Muscle of leg (tissue), 11 donors: ENCODE data around the gene LILRB2. TPM values are rescaled to one million over a fixed set of nuclear protein-coding genes. Genes with fewer than 3 reads are reported as not detected.
"Not testable (repeated sequence)": the region's sequence is repeated elsewhere in the genome, so short reads cannot be mapped to it uniquely, and the experiment has no call there.

Source experiments
- DNase-seq: peaks from one replicate; pipeline ENCODE4 v3.0.0; 2013
- H3K27ac ChIP-seq: one replicate; pipeline ENCODE4 v1.5.1; 2013; ENCODE audit warnings: mild to moderate bottlenecking, low read length, control low read depth
- H3K27me3 ChIP-seq: one replicate; pipeline ENCODE4 v1.6.1; 2013; ENCODE audit warnings: low read length; ENCODE audit not compliant: control insufficient read depth, insufficient read depth
- H3K36me3 ChIP-seq: one replicate; pipeline ENCODE4 v1.6.1; 2013; ENCODE audit warnings: low read length; ENCODE audit not compliant: control insufficient read depth, insufficient read depth
- H3K4me1 ChIP-seq: one replicate; pipeline ENCODE4 v1.6.1; 2013; ENCODE audit warnings: low read length; ENCODE audit not compliant: control insufficient read depth, insufficient read depth
- H3K4me3 ChIP-seq: one replicate; pipeline ENCODE4 v1.5.1; 2013; ENCODE audit warnings: low read length, control low read depth
- H3K9me3 ChIP-seq: replicated peaks from 2 replicates; pipeline ENCODE4 v1.6.1; 2013; ENCODE audit warnings: low read depth, low read length; ENCODE audit not compliant: control insufficient read depth
- WGBS: methylation state at CpG from one replicate; pipeline ENCODE4 v1.1.5; 2013; ENCODE audit warnings: missing lambda C conversion rate; ENCODE audit not compliant: insufficient coverage; 5-methylcytosine and 5-hydroxymethylcytosine counted together
- polyA plus RNA-seq, 8 donors: library from polyadenylated mRNA; unstranded; fragments of 120-200 nt; gene quantifications; one replicate each; pipeline versions ENCODE4 v1.2.1 to v1.2.3, GENCODE V29; 2013; ENCODE audit warnings: inconsistent platforms in 1 of 8, low replicate concordance in 1 of 8; ENCODE audit not compliant: insufficient read length in 8 of 8, insufficient read depth in 1 of 8
- total RNA-seq: library from RNA; stranded (reverse); fragments of 120-200 nt; gene quantifications from one replicate; pipeline ENCODE4 v1.2.4, GENCODE V29; 2013

LILRB2 gene
- total and polyA plus RNA-seq, 9 donors = 0.53 to 2.9 (median 2.1) TPM

- no peak for DNase-seq
- Histone ChIP-seq H3K27ac (no peak overlapping the region), H3K4me1 (no peaks in the 10 kb centered on the region), H3K4me3 (no peak overlapping the region), H3K27me3 (peaks cover 1% of the 10 kb centered on the region), H3K9me3 (no peaks in the 10 kb centered on the region), H3K36me3 (no peaks in the 10 kb centered on the region)
- WGBS = 100% methylated on average over 1 of the region's 5 CpGs
These were observed 26.6 kb upstream of the LILRB2 start for GRCh38 chr19:54307389-54308020.

DNA sequence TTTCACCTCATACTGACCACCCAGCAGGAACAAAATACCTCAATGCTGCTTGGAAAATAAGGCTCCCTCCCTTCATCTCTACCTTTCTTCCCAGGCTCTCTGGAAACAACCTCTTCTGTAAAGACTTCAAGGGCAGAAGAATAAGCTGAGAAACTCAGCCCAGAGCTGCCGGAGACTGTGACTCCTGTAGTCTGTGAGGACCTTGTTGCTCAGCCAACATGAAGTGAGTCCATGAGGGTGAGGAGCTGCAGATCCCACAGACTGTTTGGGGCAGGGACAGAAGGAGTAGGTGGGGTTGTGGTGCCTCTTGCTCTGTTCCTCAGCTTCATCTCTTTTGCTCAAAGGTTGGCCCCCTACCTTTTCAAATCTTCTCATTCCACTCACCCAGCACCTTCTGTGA, 24.2 kb upstream of the LILRB2 start:
- Histone ChIP-seq H3K27ac (no peak overlapping the region), H3K4me1 (no peaks in the 10 kb centered on the region), H3K27me3 (no peaks in the 10 kb centered on the region), H3K36me3 (no peaks in the 10 kb centered on the region), H3K4me3 (no peak overlapping the region), H3K9me3 (no peaks in the 10 kb centered on the region)
- DNase-seq = no peak
- WGBS = 86% methylated on average over 1 of the region's 1 CpG

GRCh38 chr19:54302257-54302656, 21.3 kb upstream of the LILRB2 start:
- Histone ChIP-seq H3K27me3 (no peaks in the 10 kb centered on the region), H3K9me3 (no peaks in the 10 kb centered on the region), H3K4me3 (no peak overlapping the region), H3K27ac (no peak overlapping the region), H3K4me1 (no peaks in the 10 kb centered on the region), H3K36me3 (no peaks in the 10 kb centered on the region)
- WGBS = 60% methylated on average over 3 of the region's 4 CpGs
- peak; percentile 40 for DNase-seq

DNA sequence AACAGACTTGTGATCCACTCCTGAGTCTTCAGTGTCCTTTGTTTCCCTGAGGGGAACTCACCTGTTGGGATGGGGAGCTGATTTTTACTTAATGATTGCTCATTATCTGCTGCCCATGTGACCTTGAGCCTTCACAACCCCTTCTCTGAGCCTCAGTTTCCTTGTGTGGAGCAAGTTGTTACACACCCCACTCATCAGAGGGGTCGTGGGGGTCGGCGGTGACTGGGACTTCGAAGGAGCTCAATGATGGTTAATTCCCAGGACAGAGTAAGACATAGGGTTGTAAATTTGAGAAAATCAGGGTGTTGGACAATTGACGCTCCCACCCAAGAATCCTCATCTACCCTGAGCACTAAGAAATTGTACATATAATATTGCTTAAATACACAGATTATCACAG, 18.6 kb upstream of the LILRB2 start:
- no peak for DNase-seq
- no peaks in the 10 kb centered on the region for H3K4me1 ChIP-seq
- no peak overlapping the region for H3K27ac ChIP-seq
- no peaks in the 10 kb centered on the region for H3K27me3 ChIP-seq
- H3K9me3 ChIP-seq = no peaks in the 10 kb centered on the region
- H3K4me3 ChIP-seq = no peak overlapping the region
- H3K36me3 ChIP-seq = no peaks in the 10 kb centered on the region
- WGBS = no CpG with 5 or more reads among the region's 5 CpGs

- Histone ChIP-seq H3K27ac (no peak overlapping the region), H3K4me3 (no peak overlapping the region), H3K27me3 (no peaks in the 10 kb centered on the region), H3K4me1 (no peaks in the 10 kb centered on the region), H3K9me3 (no peaks in the 10 kb centered on the region), H3K36me3 (no peaks in the 10 kb centered on the region)
- WGBS = 88% methylated on average over 4 of the region's 7 CpGs
- DNase-seq = no peak
These were observed 18.2 kb upstream of the LILRB2 start for GRCh38 chr19:54299126-54299498.

DNA sequence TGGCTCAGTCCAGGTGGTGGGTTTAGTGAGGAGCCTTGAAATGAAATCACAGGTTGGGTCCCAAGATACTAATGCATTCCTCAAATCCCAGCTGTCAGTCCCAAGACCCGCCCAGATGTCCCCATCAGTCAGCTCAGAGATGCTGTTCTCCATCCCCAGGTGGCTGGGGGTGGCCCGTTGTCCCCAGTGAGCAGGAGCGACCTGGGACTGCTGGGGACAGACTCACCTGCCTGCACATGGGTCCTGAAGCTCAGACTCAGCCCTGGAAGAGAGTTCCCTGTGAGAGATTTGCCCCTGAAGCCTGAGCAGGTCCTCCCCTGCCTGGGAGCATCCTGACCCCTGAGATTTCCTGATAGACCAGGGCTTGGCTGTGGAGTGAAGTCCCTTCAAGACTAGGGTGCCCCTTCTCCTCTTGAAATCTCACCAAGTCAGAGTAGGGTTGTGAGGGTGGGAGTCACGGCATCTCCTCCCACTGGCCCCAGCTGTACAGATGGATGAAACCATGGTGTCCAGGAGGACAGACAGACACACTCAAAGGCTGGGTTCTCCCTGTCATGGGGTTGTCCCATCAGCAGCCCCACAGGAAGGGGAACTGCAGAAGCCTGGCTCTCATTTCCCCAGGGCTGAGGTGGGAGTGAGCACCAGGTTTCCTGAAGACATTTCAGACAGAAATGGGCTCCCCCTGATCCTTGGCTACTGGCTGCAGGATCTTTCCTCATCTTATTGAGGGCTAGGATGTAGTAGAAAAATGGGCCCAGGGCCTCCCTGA, 17.6 kb upstream of the LILRB2 start:
- no peaks in the 10 kb centered on the region for H3K9me3 ChIP-seq
- no peak overlapping the region for H3K27ac ChIP-seq
- no peaks in the 10 kb centered on the region for H3K27me3 ChIP-seq
- H3K4me1 ChIP-seq = no peaks in the 10 kb centered on the region
- H3K36me3 ChIP-seq = no peaks in the 10 kb centered on the region
- 53% methylated on average over 3 of the region's 4 CpGs for WGBS
- H3K4me3 ChIP-seq = no peak overlapping the region
- DNase-seq = no peak

- H3K36me3 ChIP-seq = no peaks in the 10 kb centered on the region
- H3K4me3 ChIP-seq = no peak overlapping the region
- 36% methylated on average over 5 of the region's 7 CpGs for WGBS
These were observed 16.9 kb upstream of the LILRB2 start for GRCh38 chr19:54297759-54298305.

GRCh38 chr19:54294539-54294938, 13.6 kb upstream of the LILRB2 start:
- 100% methylated on average over 2 of the region's 6 CpGs for WGBS
- H3K4me3 ChIP-seq = no peak overlapping the region
- H3K27me3 ChIP-seq = no peaks in the 10 kb centered on the region
- H3K9me3 ChIP-seq = no peaks in the 10 kb centered on the region
- H3K36me3 ChIP-seq = no peaks in the 10 kb centered on the region
- DNase-seq = no peak
- H3K4me1 ChIP-seq = no peaks in the 10 kb centered on the region
- no peak overlapping the region for H3K27ac ChIP-seq

More at GRCh38 chr19:54297759-54298305, 16.9 kb upstream of the LILRB2 start:
- no peak overlapping the region for H3K27ac ChIP-seq
- H3K9me3 ChIP-seq = no peaks in the 10 kb centered on the region
- DNase-seq = no peak
- H3K27me3 ChIP-seq = no peaks in the 10 kb centered on the region
- H3K4me1 ChIP-seq = no peaks in the 10 kb centered on the region

DNA sequence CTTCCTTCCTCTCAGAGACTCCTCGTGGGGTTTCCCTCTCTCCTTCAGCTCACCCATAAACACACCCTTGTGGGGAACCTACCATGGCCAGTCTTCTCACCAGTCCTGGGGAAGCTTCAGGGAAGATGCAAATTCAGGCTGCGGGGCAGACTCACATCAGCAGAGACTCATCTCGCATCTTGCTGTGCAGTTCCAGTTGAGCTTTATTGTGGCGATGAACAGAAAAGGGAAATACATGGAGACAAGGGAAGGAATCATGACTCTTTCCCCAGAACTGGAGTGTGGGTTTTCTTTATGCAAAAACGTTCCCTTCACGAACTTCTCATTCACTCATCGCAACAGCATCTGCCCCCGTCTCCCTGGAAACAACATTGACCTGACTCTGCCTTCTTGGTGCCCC, 8.2 kb upstream of the LILRB2 start:
- not testable (repeated sequence) for H3K27ac ChIP-seq, H3K36me3 ChIP-seq, H3K9me3 ChIP-seq, H3K4me3 ChIP-seq, DNase-seq, H3K27me3 ChIP-seq, H3K4me1 ChIP-seq
- no CpG with 5 or more reads among the region's 8 CpGs for WGBS

- no CpG with 5 or more reads among the region's 4 CpGs for WGBS
- DNase-seq = no peak
- H3K9me3 ChIP-seq = no peaks in the 10 kb centered on the region
- H3K4me1 ChIP-seq = no peaks in the 10 kb centered on the region
- H3K27ac ChIP-seq = no peak overlapping the region
- no peaks in the 10 kb centered on the region for H3K36me3 ChIP-seq
- no peaks in the 10 kb centered on the region for H3K27me3 ChIP-seq
- H3K4me3 ChIP-seq = no peak overlapping the region
These were observed 6.5 kb upstream of the LILRB2 start for GRCh38 chr19:54287456-54287855.
